HL-60 (cell line): ENCODE measurements around the gene GPR161.

Source experiments
- CTCF ChIP-seq: IDR thresholded peaks from one replicate; pipeline ENCODE4 v1.5.1; 2011; ENCODE audit warnings: low read length, control low read depth, inconsistent platforms; ENCODE audit not compliant: insufficient read depth
- GABPA ChIP-seq: IDR thresholded peaks from 2 replicates; pipeline ENCODE4 v1.6.1; 2012; ENCODE audit warnings: low read depth
- POLR2AphosphoS5 ChIP-seq: IDR thresholded peaks from 2 replicates; pipeline ENCODE4 v1.6.1; 2012; ENCODE audit warnings: low read depth
- REST ChIP-seq: IDR thresholded peaks from 2 replicates; pipeline ENCODE4 v1.6.1; 2012; ENCODE audit warnings: low read depth; ENCODE audit not compliant: insufficient replicate concordance

GRCh38 chr1:168159979-168160378 is 23.2 kb upstream of the GPR161 start:
- TF ChIP-seq CTCF (no peak), GABPA (no peak), POLR2AphosphoS5 (no peak), REST (no peak)
